Subcutaneous abdominal adipose tissue (tissue), 5 donors: ENCODE results near the gene UST.

Source experiments
- H3K27ac ChIP-seq: one replicate; pipeline ENCODE4 v1.7.0; 2013; ENCODE audit warnings: low read depth, mild to moderate bottlenecking, inconsistent platforms, low read length, moderate library complexity
- H3K27me3 ChIP-seq, 5 donors: one replicate each; pipeline ENCODE4 v1.7.0; 2013; ENCODE audit warnings: low read length in 5 of 5, inconsistent platforms in 1 of 5; ENCODE audit not compliant: control insufficient read depth in 5 of 5, insufficient read depth in 4 of 5
- H3K36me3 ChIP-seq, 5 donors: one replicate each; pipeline ENCODE4 v1.7.0; 2013; ENCODE audit warnings: low read length in 5 of 5; ENCODE audit not compliant: control insufficient read depth in 5 of 5, insufficient read depth in 5 of 5
- H3K4me1 ChIP-seq, 5 donors: one replicate each; pipeline ENCODE4 v1.7.0; 2013; ENCODE audit warnings: low read length in 5 of 5, mild to moderate bottlenecking in 3 of 5, moderate library complexity in 1 of 5; ENCODE audit not compliant: control insufficient read depth in 5 of 5, insufficient read depth in 5 of 5
- H3K4me3 ChIP-seq, 5 donors: one replicate each; pipeline ENCODE4 v1.7.0; 2013; ENCODE audit warnings: low read length in 5 of 5, low read depth in 1 of 5
- H3K9ac ChIP-seq, 5 donors: one replicate each; pipeline ENCODE4 v1.7.0; 2013; ENCODE audit warnings: low read length in 5 of 5, mild to moderate bottlenecking in 4 of 5, moderate library complexity in 3 of 5
- H3K9me3 ChIP-seq, 5 donors: one replicate each; pipeline ENCODE4 v1.7.0; 2013; ENCODE audit warnings: low read length in 5 of 5; ENCODE audit not compliant: control insufficient read depth in 5 of 5
- donor health status: healthy.
- donor health status: healthy.
- donor health status: healthy.
- donor health status: healthy.
- donor health status: healthy.

UST gene

GRCh38 chr6:149118737-149119653, 372.2 kb downstream of the UST start:
- H3K9me3 ChIP-seq, result no peaks in the 10 kb centered on the region
- no peak overlapping the region for H3K9ac ChIP-seq
- H3K27ac ChIP-seq, result no peak overlapping the region
- no peak overlapping the region for H3K4me3 ChIP-seq
- no peaks in the 10 kb centered on the region for H3K4me1 ChIP-seq
- no peaks in the 10 kb centered on the region for H3K36me3 ChIP-seq
- no peaks in the 10 kb centered on the region for H3K27me3 ChIP-seq

DNA sequence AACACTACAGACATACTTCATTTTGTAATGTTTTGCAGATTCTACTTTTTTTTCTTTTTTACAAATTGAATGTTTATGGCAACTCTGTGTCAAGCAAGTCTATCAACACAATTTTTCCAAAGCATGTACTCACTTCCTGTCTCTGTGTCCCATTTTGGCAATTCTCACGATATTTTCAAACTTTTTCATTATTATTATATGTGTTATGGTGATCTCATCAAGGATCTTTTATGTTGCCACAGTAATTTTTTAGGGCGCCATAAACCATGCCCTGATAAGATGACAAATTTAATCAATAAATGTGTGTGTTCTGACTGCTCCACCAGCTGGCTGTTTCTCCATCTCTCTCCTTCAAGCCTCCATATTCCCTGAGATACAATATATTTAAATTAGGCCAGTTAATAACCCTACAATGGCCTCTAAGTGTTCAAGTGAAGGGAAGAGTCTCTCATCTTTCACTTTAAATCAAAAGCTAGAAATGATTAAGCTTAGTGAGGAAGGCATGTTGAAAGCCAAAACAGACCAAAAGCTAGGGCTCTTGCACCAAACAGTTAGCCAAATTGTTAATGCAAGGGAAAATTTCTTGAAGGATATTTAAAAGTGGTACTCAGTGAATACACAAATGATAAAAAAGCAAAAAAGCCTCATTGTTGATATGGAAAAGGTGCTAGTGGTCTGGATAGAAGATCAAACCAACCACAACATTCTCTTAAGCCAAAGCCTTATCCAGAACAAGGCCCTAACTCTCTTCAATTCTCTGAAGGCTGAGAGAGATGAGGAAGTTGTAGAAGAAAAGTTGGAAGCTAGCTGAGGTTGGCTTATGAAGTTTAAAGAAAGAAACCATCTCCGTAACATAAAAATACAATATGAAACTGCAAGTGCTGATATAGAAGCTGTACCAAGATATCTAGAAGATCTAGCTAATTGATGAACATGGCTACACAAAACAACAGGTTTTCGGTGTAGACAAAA, 376.3 kb downstream of the UST start:
- no peak overlapping the region for H3K9ac ChIP-seq
- no peaks in the 10 kb centered on the region for H3K9me3 ChIP-seq
- no peak overlapping the region for H3K27ac ChIP-seq
- H3K27me3 ChIP-seq, result no peaks in the 10 kb centered on the region
- no peaks in the 10 kb centered on the region for H3K4me1 ChIP-seq
- no peaks in the 10 kb centered on the region for H3K36me3 ChIP-seq
- H3K4me3 ChIP-seq, result no peak overlapping the region

GRCh38 chr6:149125309-149125708, 378.5 kb downstream of the UST start:
- no peaks in the 10 kb centered on the region for H3K9me3 ChIP-seq
- no peak overlapping the region for H3K4me3 ChIP-seq
- H3K4me1 ChIP-seq, result peaks cover 0 to 11% (median 9%) of the 10 kb centered on the region in 5 donors
- no peaks in the 10 kb centered on the region for H3K27me3 ChIP-seq
- H3K36me3 ChIP-seq, result no peaks in the 10 kb centered on the region
- H3K27ac ChIP-seq, result no peak overlapping the region
- H3K9ac ChIP-seq, result no peak overlapping the region
